GM21529 (cell line): Measurements from ENCODE around the gene ALOX12B.
"Not testable (repeated sequence)": the region's sequence is repeated elsewhere in the genome, so short reads cannot be mapped to it uniquely, and the experiment has no call there.

Experiments used
- ATAC-seq: cut with Tn5 transposase; IDR thresholded peaks from one replicate; pipeline ENCODE4 v1.9.1; 2021; ENCODE audit not compliant: unreplicated experiment

The ALOX12B gene

GRCh38 chr17:8067806-8068205, 19.7 kb downstream of the ALOX12B start:
- no peak for ATAC-seq

- ATAC-seq = no peak
Measured at GRCh38 chr17:8066841-8067775, 20.4 kb downstream of the ALOX12B start.

- ATAC-seq = no peak
Measured at GRCh38 chr17:8064561-8065019, 22.9 kb downstream of the ALOX12B start.

- ATAC-seq = no peak
Measured at GRCh38 chr17:8063761-8064534, 23.6 kb downstream of the ALOX12B start.

GRCh38 chr17:8062807-8063483, 24.6 kb downstream of the ALOX12B start:
- no peak for ATAC-seq

GRCh38 chr17:8062435-8062806, 25.1 kb downstream of the ALOX12B start:
- no peak for ATAC-seq

- not testable (repeated sequence) for ATAC-seq
Measured at GRCh38 chr17:8061851-8062250, 25.7 kb downstream of the ALOX12B start.

GRCh38 chr17:8060274-8060673, 27.2 kb downstream of the ALOX12B start:
- ATAC-seq = no peak

- ATAC-seq = no peak
Measured at GRCh38 chr17:8059131-8059530, 28.4 kb downstream of the ALOX12B start.

GRCh38 chr17:8057691-8058114, 29.8 kb downstream of the ALOX12B start:
- ATAC-seq = no peak

GRCh38 chr17:8056976-8057625, 30.4 kb downstream of the ALOX12B start:
- ATAC-seq = no peak

GRCh38 chr17:8056232-8056975, 31.1 kb downstream of the ALOX12B start:
- ATAC-seq = peak; percentile 53

GRCh38 chr17:8055851-8056231, 31.7 kb downstream of the ALOX12B start:
- ATAC-seq = no peak

GRCh38 chr17:8053600-8053999, 33.9 kb downstream of the ALOX12B start:
- ATAC-seq = no peak

GRCh38 chr17:8052256-8053252, 35.0 kb downstream of the ALOX12B start:
- ATAC-seq = no peak

- ATAC-seq = no peak
Measured at GRCh38 chr17:8051831-8052230, 35.7 kb downstream of the ALOX12B start.

GRCh38 chr17:8048736-8049135, 38.8 kb downstream of the ALOX12B start:
- no peak for ATAC-seq

- no peak for ATAC-seq
Measured at GRCh38 chr17:8048236-8048635, 39.3 kb downstream of the ALOX12B start.

GRCh38 chr17:8047769-8048110, 39.8 kb downstream of the ALOX12B start:
- no peak for ATAC-seq
